Measurements from ENCODE around the gene PDE5A.

PDE5A gene

GRCh38 chr4:119652998-119653397 is 24.4 kb upstream of the PDE5A start:
- ChIA-PET POLR2A (no interaction called here), CTCF (interaction anchor here (1.7 kb wide), 1 partner anchor 10 kb away, joined by 4 read pairs; no protein-coding TSS in a partner anchor)
- H3K4me3 ChIP-seq (ENCODE audit: low read depth, low read length): no peak overlapping the region
- no peak for TF ChIP-seq CTCF (IDR thresholded peaks at IDR 0.05; ENCODE audit: insufficient read depth, low read length, missing control alignments)
- DNase-seq (ENCODE audit: low read depth, low spot score): peak; percentile 77

- H3K4me3 ChIP-seq (ENCODE audit: low read depth, low read length): no peak overlapping the region
- POLR2A ChIA-PET: no interaction called here
- no peak for TF ChIP-seq CTCF (IDR thresholded peaks at IDR 0.05; ENCODE audit: insufficient read depth, low read length, missing control alignments)
- no peak for DNase-seq (ENCODE audit: low read depth, low spot score)
- CTCF ChIA-PET: interaction anchor here (1.3 to 1.4 kb wide), 2 partner anchors 20 to 403 kb away, joined by 3 to 5 read pairs; partner anchors contain the start of gene PDE5A
These were observed 19.8 kb upstream of the PDE5A start for GRCh38 chr4:119648398-119648797.

- H3K4me3 ChIP-seq (ENCODE audit: low read depth, low read length): no peak overlapping the region
- no peak for DNase-seq (ENCODE audit: low read depth, low spot score)
- TF ChIP-seq CTCF (IDR thresholded peaks at IDR 0.05; ENCODE audit: insufficient read depth, low read length, missing control alignments): no peak
- POLR2A ChIA-PET: no interaction called here
- CTCF ChIA-PET: interaction anchor here (1.4 kb wide), 1 partner anchor 403 kb away, joined by 3 read pairs; no protein-coding TSS in a partner anchor
These were observed 19.0 kb upstream of the PDE5A start for GRCh38 chr4:119647558-119647957.

GRCh38 chr4:119646347-119647071 is 17.9 kb upstream of the PDE5A start:
- no peak for TF ChIP-seq CTCF (IDR thresholded peaks at IDR 0.05; ENCODE audit: insufficient read depth, low read length, missing control alignments)
- DNase-seq (ENCODE audit: low read depth, low spot score): no peak
- no peak overlapping the region for H3K4me3 ChIP-seq (ENCODE audit: low read depth, low read length)
- ChIA-PET POLR2A (no interaction called here), CTCF (interaction anchor here (1.5 kb wide), 1 partner anchor 18 kb away, joined by 7 read pairs; the partner anchor contains the start of gene PDE5A)

GRCh38 chr4:119643306-119644042 is 14.9 kb upstream of the PDE5A start:
- ChIA-PET CTCF (interaction anchor here (0.9 to 1.6 kb wide), 2 partner anchors 9 to 15 kb away, joined by 4 to 5 read pairs; partner anchors contain the start of gene PDE5A), POLR2A (no interaction called here)
- DNase-seq (ENCODE audit: low read depth, low spot score): no peak
- no peak for TF ChIP-seq CTCF (IDR thresholded peaks at IDR 0.05; ENCODE audit: insufficient read depth, low read length, missing control alignments)
- H3K4me3 ChIP-seq (ENCODE audit: low read depth, low read length): no peak overlapping the region

- CTCF ChIA-PET: interaction anchor here (0.6 to 1.3 kb wide), 3 partner anchors 12 to 415 kb away, joined by 3 to 6 read pairs (median 3); partner anchors contain the start of gene PDE5A
- POLR2A ChIA-PET: no interaction called here
- no peak overlapping the region for H3K4me3 ChIP-seq (ENCODE audit: low read depth, low read length)
- no peak for TF ChIP-seq CTCF (IDR thresholded peaks at IDR 0.05; ENCODE audit: insufficient read depth, low read length, missing control alignments)
- no peak for DNase-seq (ENCODE audit: low read depth, low spot score)
These were observed 13.2 kb upstream of the PDE5A start for GRCh38 chr4:119641765-119642164.
